ENCODE measurements around the gene CNTNAP2.

DNA sequence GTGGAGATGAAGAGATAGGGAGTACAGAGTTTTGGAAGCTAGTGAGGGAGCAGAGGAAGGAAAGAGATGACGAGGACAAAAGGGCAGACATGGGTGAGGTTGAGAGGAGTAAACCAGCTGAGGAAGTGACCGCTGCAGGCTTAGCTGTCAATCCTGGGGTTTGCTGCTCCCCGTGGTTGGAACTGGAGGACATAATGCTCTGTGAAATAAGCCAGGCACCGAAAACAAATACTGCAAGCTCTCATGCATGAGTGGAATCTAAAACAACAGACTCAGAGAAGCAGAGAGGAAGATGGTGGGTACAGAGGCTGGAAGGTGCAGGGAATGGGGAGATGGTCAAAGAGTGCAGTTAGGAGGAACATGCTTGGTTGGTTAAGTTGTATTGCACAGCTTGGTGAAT, 1991.8 kb downstream of the CNTNAP2 start:
- TF ChIP-seq GATA2 (CRISPR knock-in tag; IDR thresholded peaks at IDR 0.05) (no peak), KLF1 (tag; IDR thresholded peaks at IDR 0.05) (no peak), POLR2AphosphoS5 (IDR thresholded peaks at IDR 0.05; ENCODE audit: control insufficient read depth, insufficient read depth, low read depth, low read length) (no peak), EGR1 (conservative IDR thresholded peaks at IDR 0.05) (no peak), SRSF9 (IDR thresholded peaks at IDR 0.05; ENCODE audit: borderline replicate concordance, low read depth, low read length) (no peak), TCF7L2 (IDR thresholded peaks at IDR 0.05; ENCODE audit: low read depth, low read length) (no peak), JUND (IDR thresholded peaks at IDR 0.05; ENCODE audit: borderline replicate concordance, low read depth, low read length) (no peak), JUND (tag; IDR thresholded peaks at IDR 0.05; ENCODE audit: borderline replicate concordance, low read depth, low read length) (no peak), ZBED1 (IDR thresholded peaks at IDR 0.05) (no peak), RFX5 (IDR thresholded peaks at IDR 0.05; ENCODE audit: low read depth, low read length) (no peak)
- TF ChIP-seq, protein P1, sequence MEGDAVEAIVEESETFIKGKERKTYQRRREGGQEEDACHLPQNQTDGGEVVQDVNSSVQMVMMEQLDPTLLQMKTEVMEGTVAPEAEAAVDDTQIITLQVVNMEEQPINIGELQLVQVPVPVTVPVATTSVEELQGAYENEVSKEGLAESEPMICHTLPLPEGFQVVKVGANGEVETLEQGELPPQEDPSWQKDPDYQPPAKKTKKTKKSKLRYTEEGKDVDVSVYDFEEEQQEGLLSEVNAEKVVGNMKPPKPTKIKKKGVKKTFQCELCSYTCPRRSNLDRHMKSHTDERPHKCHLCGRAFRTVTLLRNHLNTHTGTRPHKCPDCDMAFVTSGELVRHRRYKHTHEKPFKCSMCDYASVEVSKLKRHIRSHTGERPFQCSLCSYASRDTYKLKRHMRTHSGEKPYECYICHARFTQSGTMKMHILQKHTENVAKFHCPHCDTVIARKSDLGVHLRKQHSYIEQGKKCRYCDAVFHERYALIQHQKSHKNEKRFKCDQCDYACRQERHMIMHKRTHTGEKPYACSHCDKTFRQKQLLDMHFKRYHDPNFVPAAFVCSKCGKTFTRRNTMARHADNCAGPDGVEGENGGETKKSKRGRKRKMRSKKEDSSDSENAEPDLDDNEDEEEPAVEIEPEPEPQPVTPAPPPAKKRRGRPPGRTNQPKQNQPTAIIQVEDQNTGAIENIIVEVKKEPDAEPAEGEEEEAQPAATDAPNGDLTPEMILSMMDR (IDR thresholded peaks at IDR 0.05 in 2 of 3, conservative IDR thresholded peaks at IDR 0.05 in 1 of 3; ENCODE audit: insufficient read depth in 2 of 3, low read depth in 1 of 3, low read length in 3 of 3): no peak
